Measurements from ENCODE around the gene CIDEC.
"Not testable (repeated sequence)": the region's sequence is repeated elsewhere in the genome, so short reads cannot be mapped to it uniquely, and the experiment has no call there.

CIDEC gene

GRCh38 chr3:9859530-9860025 lies 20.5 kb downstream of the CIDEC start:
- in situ Hi-C loops (cut with HindIII; ENCODE audit: low pct_ligation_motif_present, low pct_unique_long_range_greater_than_20kb, low sequenced_read_pairs), result no loop called here

GRCh38 chr3:9855594-9855993 lies 24.5 kb downstream of the CIDEC start:
- in situ Hi-C loops (cut with HindIII; ENCODE audit: low pct_ligation_motif_present, low pct_unique_long_range_greater_than_20kb, low sequenced_read_pairs), result no loop called here
- DNase-seq, result no peak

More at GRCh38 chr3:9859530-9860025, 20.5 kb downstream of the CIDEC start:
- no peak for DNase-seq

DNA sequence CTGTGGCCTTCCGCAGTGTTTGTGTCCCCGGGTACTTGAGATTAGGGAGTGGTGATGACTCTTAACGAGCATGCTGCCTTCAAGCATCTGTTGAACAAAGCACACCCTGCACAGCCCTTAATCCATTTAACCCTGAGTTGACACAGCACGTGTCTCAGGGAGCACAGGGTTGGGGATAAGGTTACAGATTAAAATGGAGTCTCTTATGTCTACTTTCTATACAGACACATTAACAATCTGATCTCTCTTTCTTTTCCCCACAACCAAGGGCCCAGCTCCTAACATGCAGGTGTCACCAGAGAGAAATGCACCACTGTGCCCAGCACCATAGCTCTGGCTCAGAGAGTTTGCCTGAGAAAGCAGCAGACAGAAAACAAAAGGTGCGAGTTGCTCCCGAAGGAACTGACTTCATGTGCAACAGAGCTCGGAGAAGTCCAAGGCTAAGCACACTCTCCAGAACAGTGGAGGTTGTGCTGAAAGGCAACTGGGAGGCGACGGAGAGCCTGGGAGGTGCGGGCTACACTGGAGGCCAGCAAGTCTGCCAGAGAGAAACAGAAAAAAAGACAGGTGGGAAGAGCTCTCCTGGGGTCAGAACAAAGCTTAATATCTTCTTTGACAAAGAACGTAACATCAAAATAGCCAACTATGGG lies 25.6 kb downstream of the CIDEC start:
- in situ Hi-C loops (cut with HindIII; ENCODE audit: low pct_ligation_motif_present, low pct_unique_long_range_greater_than_20kb, low sequenced_read_pairs); DNase-seq: not testable (repeated sequence)

- in situ Hi-C loops (cut with HindIII; ENCODE audit: low pct_ligation_motif_present, low pct_unique_long_range_greater_than_20kb, low sequenced_read_pairs), result no loop called here
- DNase-seq, result no peak
These were observed 27.5 kb downstream of the CIDEC start for GRCh38 chr3:9852528-9852927.

GRCh38 chr3:9851926-9852325 lies 28.1 kb downstream of the CIDEC start:
- DNase-seq; in situ Hi-C loops (cut with HindIII; ENCODE audit: low pct_ligation_motif_present, low pct_unique_long_range_greater_than_20kb, low sequenced_read_pairs): not testable (repeated sequence)

GRCh38 chr3:9851383-9851782 lies 28.7 kb downstream of the CIDEC start:
- in situ Hi-C loops (cut with HindIII; ENCODE audit: low pct_ligation_motif_present, low pct_unique_long_range_greater_than_20kb, low sequenced_read_pairs), result not testable (repeated sequence)

GRCh38 chr3:9848860-9849259 lies 31.2 kb downstream of the CIDEC start:
- in situ Hi-C loops (cut with HindIII; ENCODE audit: low pct_ligation_motif_present, low pct_unique_long_range_greater_than_20kb, low sequenced_read_pairs), result not testable (repeated sequence)
- DNase-seq, result peak; percentile 29

More at GRCh38 chr3:9851383-9851782, 28.7 kb downstream of the CIDEC start:
- DNase-seq, result not testable (repeated sequence)

GRCh38 chr3:9847870-9848269 lies 32.2 kb downstream of the CIDEC start:
- in situ Hi-C loops (cut with HindIII; ENCODE audit: low pct_ligation_motif_present, low pct_unique_long_range_greater_than_20kb, low sequenced_read_pairs), result not testable (repeated sequence)

GRCh38 chr3:9846931-9847488 lies 33.0 kb downstream of the CIDEC start:
- DNase-seq, result no peak
- in situ Hi-C loops (cut with HindIII; ENCODE audit: low pct_ligation_motif_present, low pct_unique_long_range_greater_than_20kb, low sequenced_read_pairs), result no loop called here

More at GRCh38 chr3:9847870-9848269, 32.2 kb downstream of the CIDEC start:
- DNase-seq, result not testable (repeated sequence)

GRCh38 chr3:9846231-9846630 lies 33.8 kb downstream of the CIDEC start:
- in situ Hi-C loops (cut with HindIII; ENCODE audit: low pct_ligation_motif_present, low pct_unique_long_range_greater_than_20kb, low sequenced_read_pairs), result no loop called here
- no peak for DNase-seq

GRCh38 chr3:9843715-9844438 lies 36.2 kb downstream of the CIDEC start, which contains the start of gene RPUSD3:
RPUSD3 (minus strand) TSS chr3:9844008; CDS start chr3:9843990, 18 bp downstream.
- peak; percentile 90 for DNase-seq
- in situ Hi-C loops (cut with HindIII; ENCODE audit: low pct_ligation_motif_present, low pct_unique_long_range_greater_than_20kb, low sequenced_read_pairs), result no loop called here

- no peak for DNase-seq
- in situ Hi-C loops (cut with HindIII; ENCODE audit: low pct_ligation_motif_present, low pct_unique_long_range_greater_than_20kb, low sequenced_read_pairs), result no loop called here
These were observed 39.0 kb downstream of the CIDEC start for GRCh38 chr3:9841015-9841414.

- no peak for DNase-seq
- in situ Hi-C loops (cut with HindIII; ENCODE audit: low pct_ligation_motif_present, low pct_unique_long_range_greater_than_20kb, low sequenced_read_pairs), result no loop called here
These were observed 41.2 kb downstream of the CIDEC start for GRCh38 chr3:9838856-9839255.

GRCh38 chr3:9837701-9838582 lies 42.1 kb downstream of the CIDEC start:
- no peak for DNase-seq
- in situ Hi-C loops (cut with HindIII; ENCODE audit: low pct_ligation_motif_present, low pct_unique_long_range_greater_than_20kb, low sequenced_read_pairs), result no loop called here

DNA sequence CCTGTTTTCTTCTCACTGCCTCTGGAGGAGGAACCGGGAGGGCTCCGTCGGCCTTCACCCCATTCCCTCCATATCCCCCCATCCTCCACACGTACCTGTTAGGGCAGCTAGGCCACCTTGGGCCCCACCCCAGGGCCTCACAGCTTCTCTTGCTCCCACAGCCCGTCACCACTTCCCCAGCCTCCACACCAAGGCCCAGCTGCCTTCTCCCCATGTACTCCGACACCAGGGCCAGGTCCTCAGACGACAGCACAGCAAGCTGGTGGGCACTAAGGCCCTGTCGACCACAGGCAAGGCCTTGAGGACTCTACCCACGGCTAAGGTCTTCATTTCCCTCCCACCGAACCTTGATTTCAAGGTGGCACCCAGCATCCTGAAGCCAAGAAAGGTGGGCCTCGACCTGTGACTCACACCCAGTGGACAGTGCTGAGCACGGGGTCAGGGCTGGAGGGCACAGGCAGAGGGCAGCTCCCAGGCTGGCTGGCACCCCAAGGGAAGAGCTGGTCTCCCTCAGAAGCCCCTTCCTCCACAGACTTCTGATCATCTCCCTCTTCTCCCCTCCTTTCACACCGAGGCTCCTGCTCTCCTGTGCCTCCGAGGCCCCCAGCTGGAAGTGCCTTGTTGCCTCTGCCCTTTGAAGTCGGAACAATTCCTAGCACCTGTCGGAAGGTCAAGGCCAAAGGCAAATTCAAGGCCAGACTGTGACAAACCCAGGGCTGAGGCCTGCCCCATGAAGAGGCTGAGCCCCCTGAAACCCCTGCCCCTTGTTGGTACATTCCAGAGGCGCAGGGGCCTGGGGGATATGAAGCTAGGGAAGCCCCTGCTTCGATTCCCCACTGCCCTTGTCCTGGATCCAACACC lies 45.3 kb downstream of the CIDEC start:
- in situ Hi-C loops (cut with HindIII; ENCODE audit: low pct_ligation_motif_present, low pct_unique_long_range_greater_than_20kb, low sequenced_read_pairs), result no loop called here
- DNase-seq, result no peak

DNA sequence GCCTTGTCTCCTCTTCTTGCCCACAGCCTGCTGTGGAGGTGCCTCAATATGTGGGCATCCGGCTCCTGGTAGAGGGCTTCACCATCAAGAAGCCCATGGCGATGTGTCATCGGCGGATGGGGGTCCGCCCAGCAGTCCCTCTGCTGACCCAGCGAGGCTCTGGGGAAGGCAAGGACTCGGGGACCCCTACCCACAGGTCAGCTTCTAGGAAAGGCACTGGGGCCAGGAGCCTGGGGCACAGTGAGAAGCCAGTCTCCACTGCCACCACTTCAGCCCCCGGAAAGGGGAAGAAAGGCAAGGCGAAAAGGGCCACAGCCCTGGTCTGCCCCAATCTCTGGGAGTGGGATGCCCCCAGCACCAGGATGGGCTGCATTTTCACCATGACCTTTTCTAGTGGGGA lies 47.0 kb downstream of the CIDEC start:
- in situ Hi-C loops (cut with HindIII; ENCODE audit: low pct_ligation_motif_present, low pct_unique_long_range_greater_than_20kb, low sequenced_read_pairs), result no loop called here
- DNase-seq, result no peak

GRCh38 chr3:9831253-9831652 lies 48.8 kb downstream of the CIDEC start:
- no peak for DNase-seq
- in situ Hi-C loops (cut with HindIII; ENCODE audit: low pct_ligation_motif_present, low pct_unique_long_range_greater_than_20kb, low sequenced_read_pairs), result no loop called here

Measured in ACHN (cell line).